ENCODE measurements around the gene ZNRF1. TPM values are rescaled to one million over a fixed set of nuclear protein-coding genes. Genes with fewer than 3 reads are reported as not detected.

Gene ZNRF1
- total RNA-seq, 1 donor from 2014 or later: 30.7 TPM

- no peak for DNase-seq (ENCODE audit: low spot score)
Observed at GRCh38 chr16:75060723-75061122, 61.9 kb downstream of the ZNRF1 start.

GRCh38 chr16:75061669-75062068 is 62.8 kb downstream of the ZNRF1 start:
- no peak for DNase-seq (ENCODE audit: low spot score)

GRCh38 chr16:75062135-75062975 is 63.5 kb downstream of the ZNRF1 start:
- peak; percentile 25 for DNase-seq (ENCODE audit: low spot score)

- no peak for DNase-seq (ENCODE audit: low spot score)
Observed at GRCh38 chr16:75062976-75063346, 64.1 kb downstream of the ZNRF1 start.

GRCh38 chr16:75063549-75064088 is 64.8 kb downstream of the ZNRF1 start:
- DNase-seq (ENCODE audit: low spot score): no peak

- peak; percentile 56 for DNase-seq (ENCODE audit: low spot score)
Observed at GRCh38 chr16:75064403-75065148, 65.8 kb downstream of the ZNRF1 start.

GRCh38 chr16:75065149-75065505 is 66.3 kb downstream of the ZNRF1 start:
- DNase-seq (ENCODE audit: low spot score): no peak

- DNase-seq (ENCODE audit: low spot score): no peak
Observed at GRCh38 chr16:75065521-75066149, 66.8 kb downstream of the ZNRF1 start.

- no peak for DNase-seq (ENCODE audit: low spot score)
Observed at GRCh38 chr16:75066861-75067447, 68.1 kb downstream of the ZNRF1 start.

- no peak for DNase-seq (ENCODE audit: low spot score)
Observed at GRCh38 chr16:75068085-75069031, 69.5 kb downstream of the ZNRF1 start.

- DNase-seq (ENCODE audit: low spot score): no peak
Observed at GRCh38 chr16:75070012-75070841, 71.4 kb downstream of the ZNRF1 start.

GRCh38 chr16:75071621-75072020 is 72.8 kb downstream of the ZNRF1 start:
- no peak for DNase-seq (ENCODE audit: low spot score)

GRCh38 chr16:75072239-75072947 is 73.6 kb downstream of the ZNRF1 start:
- DNase-seq (ENCODE audit: low spot score): no peak

GRCh38 chr16:75073545-75074303 is 74.9 kb downstream of the ZNRF1 start:
- no peak for DNase-seq (ENCODE audit: low spot score)

- no peak for DNase-seq (ENCODE audit: low spot score)
Observed at GRCh38 chr16:75074304-75074793, 75.5 kb downstream of the ZNRF1 start.

- peak; percentile 49 for DNase-seq (ENCODE audit: low spot score)
Observed at GRCh38 chr16:75074920-75075687, 76.3 kb downstream of the ZNRF1 start.

- DNase-seq (ENCODE audit: low spot score): no peak
Observed at GRCh38 chr16:75075688-75076268, 77.0 kb downstream of the ZNRF1 start.
